HepG2 (cell line): ENCODE results near the gene DEDD2. TPM values are rescaled to one million over a fixed set of nuclear protein-coding genes. Genes with fewer than 3 reads are reported as not detected.

Experiments used
- ATAC-seq: fragments of 200-7000 bp; cut with Tn5 transposase; 3 replicates; pipeline ENCODE4 v1.9.1; 2020; ENCODE audit warnings: mild to moderate bottlenecking, moderate library complexity
- BruUV-seq: library from RNA; stranded (reverse); fragments of 400-500 nt; replicated peaks from 2 replicates; lab custom pipeline; 2021; lab: Mats Ljungman, UMichigan
- CTCF ChIA-PET: fragments of 300-600 bp; formaldehyde crosslinking; extraction: SDS; loops from one replicate; lab custom pipeline; 2021; ENCODE audit warnings: low total read pairs, inconsistent platforms, low intra/inter-chr PET ratio; lab: Yijun Ruan, JAX
- POLR2A ChIA-PET: fragments of 350-600 bp; sonication (Branson Sonifier 250); formaldehyde crosslinking; loops from one replicate; lab custom pipeline; 2020; ENCODE audit warnings: antibody characterized with exemption, inconsistent platforms; lab: Yijun Ruan, JAX
- DNase-seq: peaks from one replicate; pipeline ENCODE4 v3.0.0-alpha.2; 2015; ENCODE audit warnings: low spot score
- FAIRE-seq: peaks from 3 replicates; lab custom pipeline; 2011; peaks lifted over from hg19 to GRCh38; lab: Jason Lieb, UNC
- H2AFZ ChIP-seq: one replicate; pipeline ENCODE4 v1.6.1; 2011; ENCODE audit warnings: low read length, inconsistent platforms
- H3K27ac ChIP-seq: fragments of 300-600 bp; 3 replicates; pipeline ENCODE4 v1.8.0; 2011; ENCODE audit warnings: mixed run types, mild to moderate bottlenecking, mixed read lengths, low read length, inconsistent platforms; ENCODE audit not compliant: insufficient read depth; ENCODE audit errors: extremely low read length
- H3K27me3 ChIP-seq, 2 experiments: fragments of 200-600 bp in 1 of 2; 2 replicates in 1 of 2; 3 replicates in 1 of 2; pipeline versions ENCODE4 v1.6.0 to v1.8.0; 2011; ENCODE audit warnings: low read length in 2 of 2, mild to moderate bottlenecking in 2 of 2, moderate library complexity in 2 of 2, inconsistent platforms in 1 of 2; ENCODE audit not compliant: insufficient read depth in 2 of 2, control insufficient read depth in 1 of 2
- H3K36me3 ChIP-seq, 2 experiments: fragments of 200-600 bp in 1 of 2; replicated peaks in 1 of 2; 2 replicates in 1 of 2; 3 replicates in 1 of 2; pipeline versions ENCODE4 v1.5.1 to v1.8.0; 2011; ENCODE audit warnings: low read length in 2 of 2, inconsistent platforms in 1 of 2; ENCODE audit not compliant: insufficient read depth in 2 of 2, control insufficient read depth in 1 of 2
- H3K4me1 ChIP-seq: 2 replicates; pipeline ENCODE4 v1.5.1; 2012; ENCODE audit warnings: low read length, inconsistent platforms; ENCODE audit not compliant: insufficient read depth
- H3K4me2 ChIP-seq: 2 replicates; pipeline ENCODE4 v1.6.0; 2011; ENCODE audit warnings: low read depth, low read length, inconsistent platforms
- H3K4me3 ChIP-seq, 3 experiments: fragments of 200-600 bp in 1 of 3; sonication (generic), shearing (Covaris generic) in 1 of 3; replicated peaks in 1 of 3; 2 replicates each; pipeline ENCODE4 v1.5.1; 2011 to 2016; ENCODE audit warnings: low read length in 3 of 3, inconsistent platforms in 2 of 3, low read depth in 2 of 3, mild to moderate bottlenecking in 2 of 3, control low read depth in 1 of 3, mixed read lengths in 1 of 3; ENCODE audit not compliant: insufficient read depth in 1 of 3
- H3K79me2 ChIP-seq: one replicate; pipeline ENCODE4 v1.6.1; 2011; ENCODE audit warnings: low read length, inconsistent platforms; ENCODE audit not compliant: insufficient read depth
- H3K9ac ChIP-seq: 2 replicates; pipeline ENCODE4 v1.6.0; 2011; ENCODE audit warnings: mild to moderate bottlenecking, low read depth, low read length, inconsistent platforms; ENCODE audit not compliant: insufficient read depth
- H3K9me3 ChIP-seq: 2 replicates; pipeline ENCODE4 v1.5.1; 2012; ENCODE audit warnings: mild to moderate bottlenecking, low read length
- H4K20me1 ChIP-seq: 2 replicates; pipeline ENCODE4 v1.6.0; 2011; ENCODE audit warnings: inconsistent platforms, mild to moderate bottlenecking, low read length, moderate library complexity; ENCODE audit not compliant: insufficient read depth
- AHDC1 ChIP-seq: sonication (generic); formaldehyde crosslinking; IDR thresholded peaks from 2 replicates; pipeline ENCODE4 v1.5.1; 2020; ENCODE audit warnings: mild to moderate bottlenecking, missing genetic modification reagents, borderline replicate concordance
- ESRRA ChIP-seq: sonication (generic); formaldehyde crosslinking; IDR thresholded peaks from 2 replicates; pipeline ENCODE4 v1.5.1; 2020; ENCODE audit warnings: mild to moderate bottlenecking, low read depth, missing genetic modification reagents
- GTF2F1 ChIP-seq: fragments of 150-350 bp; IDR thresholded peaks from 2 replicates; pipeline ENCODE4 v1.6.1; 2014; ENCODE audit warnings: low read length
- NFKB2 ChIP-seq: sonication (generic); formaldehyde crosslinking; IDR thresholded peaks from 2 replicates; pipeline ENCODE4 v1.4.0; 2020; ENCODE audit warnings: missing genetic modification reagents, borderline replicate concordance
- PHF5A ChIP-seq: IDR thresholded peaks from one replicate; pipeline ENCODE4 v1.6.1; 2018; ENCODE audit warnings: low read depth, missing genetic modification reagents; ENCODE audit not compliant: unreplicated experiment
- RBFOX2 ChIP-seq: fragments of 200-400 bp; formaldehyde crosslinking; IDR thresholded peaks from 2 replicates; pipeline ENCODE4 v1.6.1; 2017; ENCODE audit warnings: low read depth, mild to moderate bottlenecking, low read length
- REL ChIP-seq: sonication (generic); formaldehyde crosslinking; conservative IDR thresholded peaks from 2 replicates; pipeline ENCODE4 v1.8.0; 2022; ENCODE audit warnings: mild to moderate bottlenecking, missing genetic modification reagents, moderate library complexity
- RELA ChIP-seq: sonication (generic); formaldehyde crosslinking; IDR thresholded peaks from 2 replicates; pipeline ENCODE4 v1.4.0; 2020; ENCODE audit warnings: missing genetic modification reagents
- RFX3 ChIP-seq: IDR thresholded peaks from 2 replicates; pipeline ENCODE4 v1.6.1; 2016; ENCODE audit warnings: missing biosample characterization, missing genetic modification reagents
- ZBTB1 ChIP-seq: sonication (generic); formaldehyde crosslinking; IDR thresholded peaks from 2 replicates; pipeline ENCODE4 v1.4.0; 2020; ENCODE audit warnings: missing genetic modification reagents, borderline replicate concordance
- ZBTB43 ChIP-seq: sonication (generic); formaldehyde crosslinking; conservative IDR thresholded peaks from 2 replicates; pipeline ENCODE4 v1.4.0; 2020; ENCODE audit warnings: missing genetic modification reagents
- ZNF136 ChIP-seq: sonication (generic); formaldehyde crosslinking; IDR thresholded peaks from 2 replicates; pipeline ENCODE4 v1.8.1; 2022; ENCODE audit warnings: low read depth, mild to moderate bottlenecking, moderate library complexity, missing genetic modification reagents
- ZNF343 ChIP-seq: sonication (generic); formaldehyde crosslinking; IDR thresholded peaks from 2 replicates; pipeline ENCODE4 v1.4.0; 2020; ENCODE audit warnings: mild to moderate bottlenecking, missing genetic modification reagents
- ZNF430 ChIP-seq: sonication (generic); formaldehyde crosslinking; IDR thresholded peaks from 2 replicates; pipeline ENCODE4 v1.9.0; 2021; ENCODE audit warnings: mild to moderate bottlenecking, missing genetic modification reagents
- ZNF513 ChIP-seq: sonication (generic); formaldehyde crosslinking; conservative IDR thresholded peaks from 2 replicates; pipeline ENCODE4 v1.5.0; 2020; ENCODE audit warnings: missing genetic modification reagents
- WGBS: methylation state at CpG from one replicate; pipeline ENCODE4 v1.1.6; 2017; ENCODE audit warnings: low lambda C conversion rate; 5-methylcytosine and 5-hydroxymethylcytosine counted together
- in situ Hi-C: cut with HindIII; loops from 2 replicates; pipeline ENCODE4 v1.10.0; 2017; ENCODE audit warnings: low pct_unique_long_range_greater_than_20kb; ENCODE audit not compliant: extremely low pct_ligation_motif_present
- intact Hi-C: fragments of 100-400 bp; cut with micrococcal nuclease; formaldehyde crosslinking; loops from one replicate; pipeline ENCODE4 v1.10.0; 2022; ENCODE audit not compliant: unreplicated experiment
- polyA plus RNA-seq, 8 experiments: library from polyadenylated mRNA; depleted of rRNA in 3 of 8; stranded (reverse) in 7 of 8; unstranded in 1 of 8; fragments of >200 nt; fragmentation: Illumina TruSeq in 4 of 8; extraction: Trizol in 4 of 8; gene quantifications; 2 replicates each; pipeline versions ENCODE4 v1.2.1 to v1.2.3, GENCODE V29; 2011 to 2016; ENCODE audit warnings: low read depth in 4 of 8, missing spikeins in 1 of 8, mixed read lengths in 1 of 8; ENCODE audit not compliant: insufficient read depth in 1 of 8
- total RNA-seq, 5 experiments: library from RNA; depleted of rRNA; stranded (reverse); fragments of >200 nt; fragmentation: Illumina TruSeq; extraction: Trizol; gene quantifications; 2 replicates each; pipeline ENCODE4 v1.2.3, GENCODE V29; 2016; ENCODE audit warnings: low read depth in 1 of 5

Gene DEDD2
- total and polyA plus RNA-seq, 2 of the 13 experiments (the other 11 are each of a cell fraction or from before 2014, with no cell fraction given): 19.2 to 24.7 TPM

- FAIRE-seq: no peak
- no peak overlapping the region for H3K9ac ChIP-seq
- peaks cover 55% of the 10 kb centered on the region for H3K4me1 ChIP-seq
- H3K9me3 ChIP-seq: no peaks in the 10 kb centered on the region
- peaks cover 21% of the 10 kb centered on the region for H3K79me2 ChIP-seq
- H4K20me1 ChIP-seq: peaks cover 30% of the 10 kb centered on the region
- no peak for DNase-seq
- no peak for ATAC-seq
- H3K27me3 ChIP-seq: no peaks in the 10 kb centered on the region; a peak in 1 of 5 replicates
- in situ Hi-C loops: no loop called here
- ChIA-PET CTCF (interaction anchor here (0.9 to 4.3 kb wide), 4 partner anchors 31 to 50 kb away, joined by 3 to 34 read pairs (median 6); no protein-coding TSS in a partner anchor), POLR2A (interaction anchor here (0.6 to 6.6 kb wide), 9 partner anchors 10 to 56 kb away, joined by 3 to 117 read pairs (median 3); partner anchors contain the start of genes CIC, ERF, PAFAH1B3 and PRR19)
- H3K36me3 ChIP-seq: peaks cover 7 to 26% of the 10 kb centered on the region in 2 experiments; a peak in 3 of 5 replicates
- BruUV-seq: no TSS peak
- no peak overlapping the region for H3K4me3 ChIP-seq
- intact Hi-C loops: no loop called here
- no peak overlapping the region for H3K4me2 ChIP-seq
- H3K27ac ChIP-seq: peak overlapping the region; percentile 28
- H2AFZ ChIP-seq: no peak overlapping the region
- 56% methylated on average over 8 of the region's 10 CpGs for WGBS
- TF ChIP-seq RFX3 (no peak), ZBTB1 (no peak), ZNF430 (no peak), ZBTB43 (no peak), ZNF136 (no peak), GTF2F1 (no peak), PHF5A (no peak), ZNF513 (no peak), ESRRA (CRISPR knock-in tag) (no peak), ZNF343 (CRISPR knock-in tag) (no peak), RBFOX2 (peak; percentile 57), REL (CRISPR knock-in tag) (no peak), NFKB2 (CRISPR knock-in tag) (no peak), RELA (CRISPR knock-in tag) (no peak), AHDC1 (CRISPR knock-in tag) (no peak)
These were observed 28.9 kb upstream of the DEDD2 start for GRCh38 chr19:42246143-42246921.
